CD4-positive, alpha-beta T cell treated with Interleukin-10 for 1 hour (primary cell): ENCODE measurements around the gene ACTR3C.
A peak's percentile ranks its signal among the peaks of the same experiment; 100 is the strongest.
"Not testable (repeated sequence)": the region's sequence is repeated elsewhere in the genome, so short reads cannot be mapped to it uniquely, and the experiment has no call there.

Experiments used
- DNase-seq: peaks from one replicate; pipeline ENCODE4 v3.0.0-alpha.2; 2020

Gene ACTR3C

GRCh38 chr7:150278383-150278782 lies 45.0 kb downstream of the ACTR3C start:
- not testable (repeated sequence) for DNase-seq

GRCh38 chr7:150276132-150276695 lies 47.1 kb downstream of the ACTR3C start:
- DNase-seq, result peak; percentile 54

GRCh38 chr7:150271898-150272297 lies 51.4 kb downstream of the ACTR3C start:
- not testable (repeated sequence) for DNase-seq

GRCh38 chr7:150270101-150270824 lies 53.1 kb downstream of the ACTR3C start:
- not testable (repeated sequence) for DNase-seq

GRCh38 chr7:150268798-150269197 lies 54.5 kb downstream of the ACTR3C start:
- DNase-seq, result not testable (repeated sequence)

- not testable (repeated sequence) for DNase-seq
Observed at GRCh38 chr7:150268287-150268686, 55.1 kb downstream of the ACTR3C start.

- not testable (repeated sequence) for DNase-seq
Observed at GRCh38 chr7:150266953-150267665, 56.2 kb downstream of the ACTR3C start.

GRCh38 chr7:150262656-150263055 lies 60.7 kb downstream of the ACTR3C start:
- not testable (repeated sequence) for DNase-seq

GRCh38 chr7:150247745-150248144 lies 75.6 kb downstream of the ACTR3C start:
- DNase-seq, result not testable (repeated sequence)

GRCh38 chr7:150245208-150245607 lies 78.1 kb downstream of the ACTR3C start:
- not testable (repeated sequence) for DNase-seq

GRCh38 chr7:150242935-150243334 lies 80.4 kb downstream of the ACTR3C start:
- not testable (repeated sequence) for DNase-seq

GRCh38 chr7:150225444-150225843 lies 97.9 kb downstream of the ACTR3C start:
- DNase-seq, result not testable (repeated sequence)

- not testable (repeated sequence) for DNase-seq
Observed at GRCh38 chr7:150222083-150222972, 101.0 kb downstream of the ACTR3C start.

GRCh38 chr7:150220673-150221181 lies 102.6 kb downstream of the ACTR3C start:
- not testable (repeated sequence) for DNase-seq

- DNase-seq, result not testable (repeated sequence)
Observed at GRCh38 chr7:150219941-150220658, 103.2 kb downstream of the ACTR3C start.

- not testable (repeated sequence) for DNase-seq
Observed at GRCh38 chr7:150206848-150207247, 116.5 kb downstream of the ACTR3C start.

GRCh38 chr7:150205866-150206265 lies 117.5 kb downstream of the ACTR3C start:
- not testable (repeated sequence) for DNase-seq

- DNase-seq, result not testable (repeated sequence)
Observed at GRCh38 chr7:150204577-150204976, 118.8 kb downstream of the ACTR3C start.

GRCh38 chr7:150202894-150203293 lies 120.5 kb downstream of the ACTR3C start:
- not testable (repeated sequence) for DNase-seq
